ENCODE measurements around the gene RSPO3.
"Not testable (repeated sequence)": the region's sequence is repeated elsewhere in the genome, so short reads cannot be mapped to it uniquely, and the experiment has no call there.

The RSPO3 gene

GRCh38 chr6:127207591-127208120 lies 89.2 kb downstream of the RSPO3 start:
- no peak for DNase-seq

DNA sequence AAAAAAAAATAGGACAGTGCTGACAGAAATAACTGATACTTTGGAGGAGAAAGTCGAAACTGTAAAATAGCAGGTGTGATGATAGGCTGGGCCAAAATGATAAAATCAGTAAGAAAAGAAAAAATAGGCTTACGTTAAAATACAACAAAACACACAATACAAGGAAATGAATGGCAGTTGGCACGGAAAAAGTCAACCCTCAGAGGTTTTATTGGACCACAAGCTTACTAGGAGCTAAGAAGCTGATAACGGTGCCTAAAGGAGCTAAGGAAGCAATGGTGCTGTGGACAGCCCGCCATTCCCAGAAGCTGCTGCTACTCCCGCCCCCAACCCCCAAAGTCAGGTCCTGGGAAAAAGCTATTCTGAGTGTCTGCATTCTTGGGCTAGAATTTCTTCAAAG lies 92.3 kb downstream of the RSPO3 start:
- DNase-seq: no peak

GRCh38 chr6:127212376-127212775 lies 93.9 kb downstream of the RSPO3 start:
- DNase-seq: no peak

GRCh38 chr6:127214032-127214431 lies 95.6 kb downstream of the RSPO3 start:
- not testable (repeated sequence) for DNase-seq

DNA sequence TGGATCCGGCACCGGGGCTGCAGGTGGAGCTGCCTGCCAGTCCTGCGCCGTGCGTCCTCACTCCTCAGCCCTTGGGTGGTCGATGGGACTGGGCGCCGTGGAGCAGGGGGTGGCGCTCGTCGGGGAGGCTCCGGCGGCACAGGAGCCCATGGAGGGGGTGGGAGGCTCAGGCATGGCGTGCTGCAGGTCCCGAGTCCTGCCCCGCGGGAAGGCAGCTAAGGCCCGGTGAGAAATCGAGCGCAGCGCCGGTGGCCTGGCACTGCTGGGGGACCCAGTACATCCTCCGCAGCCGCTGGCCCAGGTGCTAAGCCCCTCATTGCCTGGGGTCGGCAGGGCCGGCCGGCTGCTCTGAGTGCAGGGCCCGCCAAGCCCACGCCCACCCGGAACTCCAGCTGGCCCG lies 96.1 kb downstream of the RSPO3 start:
- not testable (repeated sequence) for DNase-seq

DNA sequence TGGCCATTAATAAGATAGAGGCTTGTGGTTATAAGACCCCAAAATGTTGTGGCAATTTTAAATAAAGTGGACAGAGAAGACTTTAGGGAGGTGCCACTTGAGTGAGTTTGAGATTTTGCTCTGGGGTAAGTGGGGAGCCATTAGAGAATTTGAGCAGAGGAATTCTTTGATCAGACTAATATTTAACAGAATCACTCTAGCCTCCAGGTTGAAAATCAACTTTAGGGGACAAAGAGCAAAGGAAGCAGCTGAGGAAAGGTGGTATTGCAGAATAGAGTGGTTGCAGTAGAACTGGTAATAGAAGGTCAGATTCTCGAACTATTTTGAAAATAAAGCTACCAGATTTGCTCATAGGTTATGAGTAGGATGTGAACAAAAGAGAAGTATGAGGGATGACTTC lies 97.5 kb downstream of the RSPO3 start:
- no peak for DNase-seq

DNA sequence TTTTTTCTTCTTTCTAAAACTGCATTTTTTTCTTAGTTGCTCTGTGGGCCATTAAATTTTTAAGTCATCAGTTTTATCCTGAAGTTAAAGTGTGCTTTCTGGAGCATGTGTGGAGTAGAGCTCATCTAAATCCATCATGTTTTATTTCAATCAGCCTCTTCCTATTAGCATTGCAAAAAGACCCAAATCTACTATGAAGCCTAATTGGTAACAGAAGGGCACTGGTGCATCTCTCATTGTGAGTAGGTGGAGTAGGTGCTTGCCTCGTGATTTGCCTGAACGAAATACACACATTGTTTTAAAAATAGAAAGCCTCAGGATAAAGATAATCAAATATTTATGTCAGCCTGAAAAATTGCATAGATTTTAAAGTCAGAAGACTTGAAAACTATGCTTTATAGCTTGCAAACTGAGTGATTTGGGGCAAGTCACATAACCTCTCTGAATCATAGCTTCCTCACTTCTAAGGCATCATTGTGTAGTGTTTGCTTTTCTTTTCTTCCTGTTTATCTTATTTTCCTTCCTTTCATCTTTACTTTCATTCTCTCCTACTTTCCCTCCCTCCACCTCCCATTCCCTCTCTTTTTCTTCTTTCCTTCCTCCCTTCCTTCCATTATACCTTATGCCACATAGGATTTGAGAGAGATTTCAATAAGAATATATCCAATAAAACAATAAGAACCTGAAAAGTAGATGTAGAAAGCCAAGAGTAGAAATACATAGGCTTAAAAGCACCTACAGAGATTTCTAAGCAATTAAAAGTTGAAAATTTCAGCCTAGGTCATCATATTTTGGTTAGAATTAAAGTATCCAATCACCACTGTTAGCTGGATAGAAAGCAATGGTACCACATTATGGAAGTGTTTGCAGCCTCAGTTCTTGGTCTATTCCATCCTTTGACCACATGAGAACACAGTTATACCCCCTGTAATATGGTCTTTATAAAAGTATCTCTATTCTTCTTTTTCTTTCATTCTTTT lies 98.6 kb downstream of the RSPO3 start:
- DNase-seq: no peak

DNA sequence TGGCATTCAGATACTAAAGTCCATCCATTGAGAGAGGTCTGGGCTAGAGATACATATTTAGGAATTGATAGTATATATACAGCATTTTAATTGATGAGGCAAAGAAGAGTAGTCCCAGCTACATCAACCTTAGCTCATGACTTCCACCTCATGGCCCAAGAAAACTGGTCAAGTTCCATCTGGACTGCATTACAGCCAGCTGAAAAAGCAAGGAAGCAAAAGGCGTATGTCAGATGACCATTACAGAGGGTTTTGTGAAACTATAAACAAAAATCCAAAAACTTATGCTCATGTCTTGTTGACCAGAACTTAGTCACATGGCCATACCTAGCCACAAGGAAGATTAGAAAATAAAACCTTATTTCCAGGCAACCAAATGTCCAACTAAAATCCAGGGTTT lies 101.4 kb downstream of the RSPO3 start:
- DNase-seq: no peak

DNA sequence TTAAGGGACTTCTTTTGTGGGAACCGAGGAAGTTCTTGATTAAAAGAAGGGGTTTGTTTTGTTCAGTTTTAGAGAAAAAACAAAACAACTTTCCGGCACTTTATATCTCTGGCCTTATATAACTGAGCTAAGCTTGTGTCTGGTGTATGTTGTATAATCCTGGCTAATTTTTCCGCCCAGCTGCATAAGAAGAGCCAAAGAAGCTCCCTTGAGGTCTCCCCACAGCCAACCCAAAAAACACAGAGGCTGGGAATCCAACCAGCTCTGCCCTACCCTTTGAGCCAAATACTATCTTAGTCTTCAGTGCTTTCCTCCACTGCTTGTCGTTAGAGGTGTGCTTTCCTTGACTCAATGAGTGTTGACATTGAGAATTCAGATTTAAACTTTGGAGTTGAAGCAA lies 102.7 kb downstream of the RSPO3 start:
- no peak for DNase-seq

- DNase-seq: no peak
Measured at GRCh38 chr6:127222418-127222817, 103.9 kb downstream of the RSPO3 start.

DNA sequence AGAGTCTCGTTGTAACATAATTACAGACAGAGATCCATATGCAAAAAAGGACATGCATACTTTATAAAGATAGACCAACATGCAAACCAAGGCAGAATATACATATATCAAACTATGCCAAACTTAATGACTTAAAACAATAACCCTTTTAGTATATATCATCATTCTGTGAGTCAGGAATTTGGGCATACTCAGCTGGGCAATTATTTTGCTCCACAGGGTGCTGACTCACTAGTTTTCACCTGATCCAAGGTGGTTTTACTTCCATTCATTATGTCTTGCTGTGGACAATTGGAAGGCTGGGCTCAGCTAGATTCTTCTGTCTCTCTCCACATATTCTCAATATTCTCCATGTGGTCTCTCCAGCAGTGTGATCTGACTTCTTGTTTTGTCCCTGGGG lies 107.0 kb downstream of the RSPO3 start:
- DNase-seq: no peak

DNA sequence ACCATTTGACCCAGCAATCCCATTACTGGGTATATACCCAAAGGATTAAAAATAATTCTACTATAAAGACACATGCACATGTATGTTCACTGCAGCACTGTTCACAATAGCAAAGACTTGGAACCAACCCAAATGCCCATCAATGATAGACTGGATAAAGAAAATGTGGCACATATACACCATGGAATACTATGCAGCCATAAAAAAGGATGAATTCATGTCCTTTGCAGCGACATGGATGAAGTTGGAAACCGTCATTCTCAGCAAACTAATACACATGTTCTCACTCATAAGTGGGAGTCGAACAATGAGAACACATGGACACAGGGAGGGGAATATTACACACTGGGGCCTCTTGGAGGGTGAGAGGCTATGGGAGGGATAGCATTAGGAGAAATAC lies 115.3 kb downstream of the RSPO3 start:
- DNase-seq: not testable (repeated sequence)

DNA sequence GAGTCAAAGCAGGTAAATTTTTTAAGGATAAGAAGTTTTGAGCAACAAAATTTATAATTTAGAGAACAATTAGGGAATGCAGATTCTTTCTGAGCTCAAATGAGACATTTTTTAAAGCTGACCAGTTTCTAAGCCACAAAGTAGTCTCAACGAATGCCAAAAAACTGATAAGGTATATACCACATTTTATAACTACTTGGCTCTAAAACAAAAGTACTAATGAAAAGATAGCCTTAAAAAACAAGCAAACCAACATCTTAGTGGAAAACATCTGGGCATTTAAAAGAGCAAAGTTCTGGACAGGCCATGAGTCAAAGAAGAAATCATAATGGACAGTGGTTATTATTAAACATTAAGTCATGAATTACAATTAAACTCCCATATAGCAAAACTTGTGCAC lies 125.0 kb downstream of the RSPO3 start:
- DNase-seq: no peak

All from NCI-H345 (cell line).